Stomach (tissue), 9 donors: Measurements from ENCODE around the gene MYH9. TPM values are rescaled to one million over a fixed set of nuclear protein-coding genes. Genes with fewer than 3 reads are reported as not detected.
A peak's percentile ranks its signal among the peaks of the same experiment; 100 is the strongest.

Experiments used
- DNase-seq, 2 donors: peaks; one replicate each; pipeline versions ENCODE4 v3.0.0 to v3.0.0-alpha.2; 2013 to 2019
- H3K27ac ChIP-seq, 5 donors: fragments of 200-600 bp in 4 of 5; sonication (generic) in 4 of 5; one replicate each; pipeline ENCODE4 v1.5.1; 2013 to 2019; ENCODE audit warnings: mild to moderate bottlenecking in 1 of 5, moderate library complexity in 1 of 5
- H3K27me3 ChIP-seq, 3 donors: fragments of 200-600 bp; sonication (generic); one replicate each; pipeline ENCODE4 v1.5.1; 2017 to 2019; ENCODE audit warnings: mixed run types in 1 of 3
- H3K36me3 ChIP-seq, 4 donors: fragments of 200-600 bp; sonication (generic); 1 replicate in 3 of 4; 2 replicates in 1 of 4; pipeline ENCODE4 v1.5.1; 2016 to 2019
- H3K4me1 ChIP-seq, 4 donors: fragments of 200-600 bp; sonication (generic); one replicate each; pipeline ENCODE4 v1.5.1; 2016 to 2019
- H3K4me3 ChIP-seq, 4 donors: fragments of 200-600 bp; sonication (generic) in 3 of 4; one replicate each; pipeline ENCODE4 v1.5.1; 2016 to 2019; ENCODE audit warnings: mild to moderate bottlenecking in 1 of 4
- H3K9me3 ChIP-seq, 4 donors: fragments of 200-600 bp; sonication (generic); one replicate each; pipeline ENCODE4 v1.5.1; 2016 to 2019
- EP300 ChIP-seq: sonication (generic); formaldehyde crosslinking; IDR thresholded peaks from one replicate; pipeline ENCODE4 v1.6.1; 2017; ENCODE audit warnings: antibody characterized with exemption
- POLR2A ChIP-seq, 4 donors: fragments of 450-650 bp; IDR thresholded peaks; one replicate each; pipeline ENCODE4 v1.6.1; 2016; ENCODE audit warnings: antibody characterized with exemption in 4 of 4, control low read depth in 2 of 4, mild to moderate bottlenecking in 1 of 4, moderate library complexity in 1 of 4
- POLR2AphosphoS5 ChIP-seq, 3 donors: sonication (generic); formaldehyde crosslinking; IDR thresholded peaks; one replicate each; pipeline ENCODE4 v1.6.1; 2016; ENCODE audit warnings: antibody characterized with exemption in 3 of 3
- WGBS, 5 donors: extraction: QIAGEN DNeasy Blood & Tissue Kit in 3 of 5; methylation state at CpG; one replicate each; pipeline versions ENCODE4 v1.1.5 to v1.1.7; 2013 to 2018; 5-methylcytosine and 5-hydroxymethylcytosine counted together
- intact Hi-C: fragments of 100-400 bp; cut with DNase I; formaldehyde crosslinking; loops from one replicate; pipeline ENCODE4 v1.15.1; 2023; ENCODE audit warnings: low total_unique reads
- polyA plus RNA-seq, 3 donors: library from polyadenylated mRNA; stranded (reverse); fragments of 200-250 nt; gene quantifications; one replicate each; pipeline ENCODE4 v1.2.3, GENCODE V29; 2013
- total RNA-seq, 5 donors: library from RNA; depleted of rRNA; stranded (reverse); fragments of >200 nt; gene quantifications; one replicate each; pipeline versions ENCODE4 v1.1.0 to v1.2.3, GENCODE V29; 2014 to 2016
- TF ChIP-seq, protein P1 (sequence below), 7 experiments: fragments of 450-650 bp in 4 of 7; fragments of 200-600 bp in 3 of 7; sonication (generic) in 3 of 7; IDR thresholded peaks; one replicate each; pipeline ENCODE4 v1.5.1; 2016 to 2019; ENCODE audit warnings: antibody characterized with exemption in 7 of 7, control low read depth in 2 of 7, mild to moderate bottlenecking in 1 of 7
- donor health status: healthy with polysubstance abuse.
- donor health status: Bipolar disorder and iron deficiency.
- donor health status: healthy.

Gene MYH9
- total and polyA plus RNA-seq, 8 donors, result 46.7 to 620 (median 197) TPM

GRCh38 chr22:36341640-36342041 is 46.1 kb downstream of the MYH9 start:
- no peaks in the 10 kb centered on the region for H3K9me3 ChIP-seq
- TF ChIP-seq POLR2A (IDR thresholded peaks at IDR 0.05), result no peak
- TF ChIP-seq POLR2AphosphoS5 (IDR thresholded peaks at IDR 0.05), result no peak
- TF ChIP-seq, protein P1, sequence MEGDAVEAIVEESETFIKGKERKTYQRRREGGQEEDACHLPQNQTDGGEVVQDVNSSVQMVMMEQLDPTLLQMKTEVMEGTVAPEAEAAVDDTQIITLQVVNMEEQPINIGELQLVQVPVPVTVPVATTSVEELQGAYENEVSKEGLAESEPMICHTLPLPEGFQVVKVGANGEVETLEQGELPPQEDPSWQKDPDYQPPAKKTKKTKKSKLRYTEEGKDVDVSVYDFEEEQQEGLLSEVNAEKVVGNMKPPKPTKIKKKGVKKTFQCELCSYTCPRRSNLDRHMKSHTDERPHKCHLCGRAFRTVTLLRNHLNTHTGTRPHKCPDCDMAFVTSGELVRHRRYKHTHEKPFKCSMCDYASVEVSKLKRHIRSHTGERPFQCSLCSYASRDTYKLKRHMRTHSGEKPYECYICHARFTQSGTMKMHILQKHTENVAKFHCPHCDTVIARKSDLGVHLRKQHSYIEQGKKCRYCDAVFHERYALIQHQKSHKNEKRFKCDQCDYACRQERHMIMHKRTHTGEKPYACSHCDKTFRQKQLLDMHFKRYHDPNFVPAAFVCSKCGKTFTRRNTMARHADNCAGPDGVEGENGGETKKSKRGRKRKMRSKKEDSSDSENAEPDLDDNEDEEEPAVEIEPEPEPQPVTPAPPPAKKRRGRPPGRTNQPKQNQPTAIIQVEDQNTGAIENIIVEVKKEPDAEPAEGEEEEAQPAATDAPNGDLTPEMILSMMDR (IDR thresholded peaks at IDR 0.05), result no peak
- TF ChIP-seq EP300, result no peak
- no peak overlapping the region for H3K4me3 ChIP-seq
- H3K27ac ChIP-seq, result peak overlapping the region in 4 of 5 donors; percentile 95 to 100 (median 95)
- H3K36me3 ChIP-seq, result peaks cover 48 to 100% (median 95%) of the 10 kb centered on the region in 4 donors
- H3K27me3 ChIP-seq, result no peaks in the 10 kb centered on the region
- WGBS, 5 donors, result 75 to 87% (median 82%) methylated on average over 9 to 10 of the region's 10 CpGs
- no peak for DNase-seq
- H3K4me1 ChIP-seq, result peaks cover 73 to 100% (median 88%) of the 10 kb centered on the region in 4 donors
- intact Hi-C loops, result no loop called here

- Histone ChIP-seq H3K27me3 (no peaks in the 10 kb centered on the region), H3K4me3 (no peak overlapping the region), H3K36me3 (peaks cover 54 to 100% (median 94%) of the 10 kb centered on the region in 4 donors), H3K9me3 (no peaks in the 10 kb centered on the region), H3K27ac (peak overlapping the region; percentile 26 to 100 (median 95)), H3K4me1 (peaks cover 76 to 100% (median 94%) of the 10 kb centered on the region in 4 donors)
- TF ChIP-seq POLR2A (IDR thresholded peaks at IDR 0.05) (no peak), POLR2AphosphoS5 (IDR thresholded peaks at IDR 0.05) (no peak), EP300 (no peak)
- TF ChIP-seq, protein P1 (IDR thresholded peaks at IDR 0.05), result no peak
- intact Hi-C loops, result no loop called here
- 25 to 40% (median 35%) methylated on average over 9 of the region's 9 CpGs for WGBS, 5 donors
- DNase-seq, result peak in 1 of 2 donors; percentile 56
These were observed 47.1 kb downstream of the MYH9 start for GRCh38 chr22:36340621-36341020.

DNA sequence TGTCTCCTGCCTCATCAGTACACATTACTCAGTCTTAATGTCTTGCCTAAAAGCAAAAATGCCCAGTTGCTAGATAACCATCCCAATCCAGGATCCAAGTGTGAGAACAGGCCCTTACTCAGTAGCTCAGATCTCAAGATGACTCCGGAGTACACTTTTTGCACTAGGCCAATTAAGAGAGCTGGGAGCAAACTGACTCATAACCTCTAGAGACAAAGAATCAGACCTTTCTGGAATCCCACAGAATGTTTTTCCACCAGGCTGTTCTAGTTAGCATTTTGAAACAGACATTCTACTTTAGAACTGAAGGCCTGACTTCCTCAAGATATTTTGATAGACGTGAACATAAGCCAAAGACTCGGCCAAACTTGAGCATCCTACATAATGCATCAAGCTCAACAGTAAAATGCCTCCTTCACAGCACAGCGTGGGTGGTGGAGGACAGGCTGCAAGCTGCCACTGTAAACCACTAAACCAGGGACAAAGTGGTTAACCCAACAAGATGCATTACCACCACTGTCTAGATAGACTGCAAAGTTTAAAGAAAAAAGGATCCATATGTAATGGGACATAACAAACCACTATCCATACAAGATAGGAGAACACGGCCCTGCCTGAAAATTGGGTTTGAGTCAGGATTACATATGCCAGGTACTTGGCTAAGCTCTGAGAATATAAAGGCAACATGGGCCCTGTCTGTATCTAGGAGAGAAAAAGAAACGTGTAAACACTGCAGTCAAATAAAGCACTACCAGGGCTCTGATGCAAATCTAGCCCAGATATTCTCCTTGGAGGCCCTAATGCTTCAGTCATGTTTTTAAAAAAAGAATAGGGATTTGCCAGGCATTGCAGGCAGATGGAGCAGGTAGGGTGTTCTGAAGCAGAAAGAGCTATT is 48.3 kb downstream of the MYH9 start:
- intact Hi-C loops, result no loop called here
- WGBS, 5 donors, result 45 to 63% (median 53%) methylated on average over 6 of the region's 6 CpGs
- peak overlapping the region in 4 of 5 donors; percentile 95 to 100 (median 95) for H3K27ac ChIP-seq

More for the DNA sequence above, 48.3 kb downstream of the MYH9 start:
- Histone ChIP-seq H3K9me3 (no peaks in the 10 kb centered on the region), H3K36me3 (peaks cover 57 to 99% (median 94%) of the 10 kb centered on the region in 4 donors), H3K4me1 (peaks cover 82 to 100% (median 97%) of the 10 kb centered on the region in 4 donors), H3K4me3 (no peak overlapping the region), H3K27me3 (no peaks in the 10 kb centered on the region)
- TF ChIP-seq, protein P1 (IDR thresholded peaks at IDR 0.05), result no peak
- TF ChIP-seq POLR2AphosphoS5 (IDR thresholded peaks at IDR 0.05), result peak in 1 of 3 donors; percentile 18
- DNase-seq, result no peak
